OCI-LY1 (cell line): ENCODE data around the gene SLC25A10.

Experiments
- EZH2 ChIP-seq: fragments of 200-600 bp; sonication (generic), shearing (Covaris generic); IDR thresholded peaks from 2 replicates; pipeline ENCODE4 v1.8.0; 2017; ENCODE audit warnings: borderline replicate concordance, mixed run types, mild to moderate bottlenecking, antibody characterized with exemption, low read length, moderate library complexity, mixed read lengths
- TF ChIP-seq, protein P1 (sequence below): fragments of 200-600 bp; sonication (generic), shearing (Covaris generic); IDR thresholded peaks from 2 replicates; pipeline ENCODE4 v1.5.1; 2017; ENCODE audit warnings: mild to moderate bottlenecking, antibody characterized with exemption, low read length, moderate library complexity, mixed read lengths

- TF ChIP-seq, protein P1, sequence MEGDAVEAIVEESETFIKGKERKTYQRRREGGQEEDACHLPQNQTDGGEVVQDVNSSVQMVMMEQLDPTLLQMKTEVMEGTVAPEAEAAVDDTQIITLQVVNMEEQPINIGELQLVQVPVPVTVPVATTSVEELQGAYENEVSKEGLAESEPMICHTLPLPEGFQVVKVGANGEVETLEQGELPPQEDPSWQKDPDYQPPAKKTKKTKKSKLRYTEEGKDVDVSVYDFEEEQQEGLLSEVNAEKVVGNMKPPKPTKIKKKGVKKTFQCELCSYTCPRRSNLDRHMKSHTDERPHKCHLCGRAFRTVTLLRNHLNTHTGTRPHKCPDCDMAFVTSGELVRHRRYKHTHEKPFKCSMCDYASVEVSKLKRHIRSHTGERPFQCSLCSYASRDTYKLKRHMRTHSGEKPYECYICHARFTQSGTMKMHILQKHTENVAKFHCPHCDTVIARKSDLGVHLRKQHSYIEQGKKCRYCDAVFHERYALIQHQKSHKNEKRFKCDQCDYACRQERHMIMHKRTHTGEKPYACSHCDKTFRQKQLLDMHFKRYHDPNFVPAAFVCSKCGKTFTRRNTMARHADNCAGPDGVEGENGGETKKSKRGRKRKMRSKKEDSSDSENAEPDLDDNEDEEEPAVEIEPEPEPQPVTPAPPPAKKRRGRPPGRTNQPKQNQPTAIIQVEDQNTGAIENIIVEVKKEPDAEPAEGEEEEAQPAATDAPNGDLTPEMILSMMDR, result no peak
- TF ChIP-seq EZH2, result no peak
Observed at GRCh38 chr17:81727324-81728031, 15.4 kb downstream of the SLC25A10 start.
